Activated CD8-positive, alpha-beta memory T cell treated with anti-CD3 and anti-CD28 coated beads, Interleukin-2, amount 10 ng/mL, durations not matched to agents 7 days and 5 days (primary cell): Measurements from ENCODE around the gene CACNA1D. TPM values are rescaled to one million over a fixed set of nuclear protein-coding genes. Genes with fewer than 3 reads are reported as not detected.
"Not testable (repeated sequence)": the region's sequence is repeated elsewhere in the genome, so short reads cannot be mapped to it uniquely, and the experiment has no call there.

Experiments used
- ATAC-seq: fragments of 150-1000 bp; cut with Tn5 transposase; one replicate; pipeline ENCODE4 v1.10.0; 2021; ENCODE audit warnings: moderate library complexity
- CTCF ChIA-PET: fragments of 350-600 bp; sonication (Branson Sonifier 250); formaldehyde crosslinking; loops from one replicate; lab custom pipeline; 2021; ENCODE audit warnings: antibody characterized with exemption; lab: Charles Lee
- DNase-seq: peaks from one replicate; pipeline ENCODE4 v3.0.0-alpha.2; 2020
- H3K27ac Mint-ChIP-seq: one replicate; pipeline ENCODE4 v1.8.0; 2021; ENCODE audit warnings: mild to moderate bottlenecking, mixed read lengths
- H3K27me3 Mint-ChIP-seq: one replicate; pipeline ENCODE4 v1.8.0; 2021; ENCODE audit warnings: mixed read lengths
- H3K36me3 Mint-ChIP-seq: one replicate; pipeline ENCODE4 v1.8.0; 2021; ENCODE audit warnings: mild to moderate bottlenecking, mixed read lengths
- H3K4me1 Mint-ChIP-seq: one replicate; pipeline ENCODE4 v1.8.0; 2021; ENCODE audit warnings: mixed read lengths
- H3K4me3 Mint-ChIP-seq: one replicate; pipeline ENCODE4 v1.8.0; 2021; ENCODE audit warnings: mild to moderate bottlenecking, moderate library complexity, mixed read lengths
- H3K9me3 Mint-ChIP-seq: one replicate; pipeline ENCODE4 v1.8.0; 2022; ENCODE audit warnings: low read depth, mixed read lengths
- total RNA-seq, 2 experiments: library from RNA; stranded (reverse); gene quantifications; one replicate each; pipeline ENCODE4 v1.2.3, GENCODE V29; 2021

CACNA1D gene
- total RNA-seq, result 1 to 10 TPM in 1 of 2 experiments, under 1 TPM in 1; 0.41 to 1.5 TPM

DNA sequence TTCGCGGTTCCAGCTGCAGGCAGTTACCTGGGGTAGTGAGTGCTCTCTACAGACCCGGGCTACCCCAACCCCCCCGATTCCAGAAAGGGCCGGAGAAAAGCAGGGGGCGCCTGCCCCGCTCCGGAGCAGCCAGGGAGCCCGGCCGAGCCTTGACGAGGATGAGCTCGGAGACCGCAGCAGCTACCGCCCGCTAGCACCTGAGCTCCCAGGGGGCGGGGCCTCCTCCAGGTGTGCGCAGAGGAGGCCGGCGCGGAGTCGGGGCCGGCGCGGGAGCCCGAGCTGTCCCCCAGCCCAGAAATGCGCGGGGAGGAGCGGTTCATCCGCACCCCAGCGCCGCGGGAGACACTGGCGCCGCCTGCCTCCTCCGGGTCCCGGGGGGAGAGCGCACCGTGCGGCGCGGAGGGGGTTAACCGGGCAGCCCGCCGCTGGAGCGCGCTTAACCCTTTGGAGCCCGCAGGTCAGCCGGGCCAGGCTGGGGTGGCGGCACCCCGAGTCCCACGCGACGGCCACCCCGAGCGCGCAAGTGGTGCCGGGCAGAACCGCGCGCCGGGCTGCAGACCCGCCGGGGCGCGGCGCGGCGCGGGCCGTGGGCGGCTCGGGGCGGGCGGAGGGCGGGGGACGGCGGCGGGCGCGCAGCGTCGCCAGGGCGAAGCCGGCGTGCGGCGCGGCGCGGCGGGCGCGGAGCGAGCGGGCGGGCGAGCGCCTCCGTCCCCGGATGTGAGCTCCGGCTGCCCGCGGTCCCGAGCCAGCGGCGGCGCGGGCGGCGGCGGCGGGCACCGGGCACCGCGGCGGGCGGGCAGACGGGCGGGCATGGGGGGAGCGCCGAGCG lies at the start of gene CACNA1D:
Gene CACNA1D, plus strand, starts transcription at position 649 of the 829 bp plus-strand sequence. CDS start 556 bp downstream, outside the sequence.
- no peak for DNase-seq

DNA sequence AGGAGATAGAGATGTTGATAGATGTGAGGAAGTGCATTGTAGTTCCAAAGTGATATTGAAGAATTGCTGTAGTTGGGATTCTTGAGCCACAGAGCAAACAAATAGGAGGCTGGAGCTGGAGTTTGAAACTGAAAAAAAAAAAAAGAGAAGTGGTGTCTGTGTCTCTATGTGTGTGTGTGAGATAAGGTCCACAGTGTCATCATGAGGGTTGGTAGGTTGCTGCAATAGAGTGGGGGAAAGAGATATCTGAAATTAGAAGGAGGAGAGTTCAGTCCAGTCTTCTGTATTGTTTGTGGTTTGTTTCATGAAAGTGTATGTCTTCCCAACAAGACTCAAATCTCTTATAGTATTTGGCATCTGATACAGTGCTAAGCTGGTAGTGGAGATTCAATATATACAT lies 37.3 kb upstream of the CACNA1D start:
- H3K27ac Mint-ChIP-seq, result no peak overlapping the region
- peaks cover 18% of the 10 kb centered on the region for H3K27me3 Mint-ChIP-seq
- ATAC-seq (no peak), DNase-seq (no peak)
- CTCF ChIA-PET, result no interaction called here
- H3K9me3 Mint-ChIP-seq, result no peaks in the 10 kb centered on the region
- no peaks in the 10 kb centered on the region for H3K36me3 Mint-ChIP-seq
- no peaks in the 10 kb centered on the region for H3K4me1 Mint-ChIP-seq
- H3K4me3 Mint-ChIP-seq, result no peak overlapping the region

More for the DNA sequence above, at the start of gene CACNA1D:
- H3K4me1 Mint-ChIP-seq, result peaks cover 6% of the 10 kb centered on the region
- CTCF ChIA-PET, result no interaction called here
- H3K36me3 Mint-ChIP-seq, result no peaks in the 10 kb centered on the region
- peak; percentile 16 for ATAC-seq
- H3K9me3 Mint-ChIP-seq, result no peaks in the 10 kb centered on the region
- H3K27ac Mint-ChIP-seq, result no peak within 1 kb of the TSS
- H3K4me3 Mint-ChIP-seq, result no peak within 1 kb of the TSS
- peaks cover 72% of the 10 kb centered on the region for H3K27me3 Mint-ChIP-seq

DNA sequence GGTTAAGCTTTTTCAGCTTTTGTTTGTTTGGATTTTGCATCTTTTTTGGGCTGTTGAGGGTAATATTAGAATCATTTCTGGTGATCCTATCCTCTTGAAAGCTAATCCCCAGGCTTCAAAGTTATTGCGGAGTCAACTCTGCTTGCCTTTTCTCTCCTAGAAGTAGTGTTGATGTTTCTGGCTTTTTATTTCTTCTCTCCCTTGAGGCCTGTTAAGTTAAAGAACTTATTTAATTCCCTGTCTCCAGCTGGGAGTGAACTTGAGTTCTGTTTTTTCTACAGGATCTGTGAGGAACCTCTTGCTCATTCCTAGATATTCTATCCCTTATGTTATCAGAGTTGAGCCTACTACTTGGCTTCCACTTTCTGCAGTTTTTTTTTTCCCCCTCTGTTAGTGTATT lies 34.1 kb upstream of the CACNA1D start:
- no peaks in the 10 kb centered on the region for H3K9me3 Mint-ChIP-seq
- H3K4me3 Mint-ChIP-seq, result no peak overlapping the region
- no peak overlapping the region for H3K27ac Mint-ChIP-seq
- CTCF ChIA-PET, result interaction anchor here (0.8 kb wide), 1 partner anchor 85 kb away, joined by 3 read pairs; no protein-coding TSS in a partner anchor
- no peaks in the 10 kb centered on the region for H3K4me1 Mint-ChIP-seq
- no peaks in the 10 kb centered on the region for H3K36me3 Mint-ChIP-seq
- ATAC-seq (no peak), DNase-seq (no peak)
- H3K27me3 Mint-ChIP-seq, result peaks cover 23% of the 10 kb centered on the region

DNA sequence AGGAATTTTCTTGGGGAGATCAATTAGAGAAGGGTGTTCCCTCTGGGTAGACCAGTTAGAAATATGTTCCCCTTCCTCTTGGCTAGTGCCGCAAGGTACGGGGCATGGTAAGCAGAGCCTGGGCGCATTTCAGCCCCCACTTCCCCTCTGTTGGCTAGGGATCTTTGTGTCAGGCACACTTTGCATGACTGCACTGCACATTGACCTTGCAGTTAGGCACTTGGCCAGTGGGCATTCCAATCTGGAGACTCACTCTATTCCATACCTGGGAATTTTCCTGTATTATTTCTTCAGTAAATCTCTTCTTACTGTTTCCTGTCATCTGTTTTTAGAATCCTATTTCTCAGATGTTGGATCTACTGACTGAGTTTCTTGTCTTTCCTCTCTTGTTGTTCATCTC lies 30.0 kb upstream of the CACNA1D start:
- H3K27me3 Mint-ChIP-seq, result peaks cover 26% of the 10 kb centered on the region
- CTCF ChIA-PET, result no interaction called here
- H3K4me1 Mint-ChIP-seq, result no peaks in the 10 kb centered on the region
- H3K36me3 Mint-ChIP-seq, result no peaks in the 10 kb centered on the region
- ATAC-seq (no peak), DNase-seq (no peak)
- no peak overlapping the region for H3K27ac Mint-ChIP-seq
- H3K9me3 Mint-ChIP-seq, result no peaks in the 10 kb centered on the region
- no peak overlapping the region for H3K4me3 Mint-ChIP-seq

DNA sequence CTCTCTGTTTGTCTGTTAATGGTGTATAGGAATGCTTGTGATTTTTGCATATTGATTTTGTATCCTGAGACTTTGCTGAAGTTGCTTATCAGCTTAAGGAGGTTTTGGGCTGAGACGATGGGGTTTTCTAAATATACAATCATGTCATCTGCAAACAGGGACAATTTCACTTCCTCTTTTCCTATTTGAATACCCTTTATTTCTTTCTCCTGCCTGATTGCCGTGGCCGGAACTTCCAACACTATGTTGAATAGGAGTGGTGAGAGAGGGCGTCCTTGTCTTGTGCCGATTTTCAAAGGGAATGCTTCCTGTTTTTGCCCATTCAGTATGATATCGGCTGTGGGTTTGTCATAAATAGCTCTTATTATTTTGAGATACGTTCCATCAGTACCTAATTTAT lies 24.7 kb upstream of the CACNA1D start:
- DNase-seq, H3K36me3 Mint-ChIP-seq, H3K4me1 Mint-ChIP-seq, H3K9me3 Mint-ChIP-seq, ATAC-seq, H3K27ac Mint-ChIP-seq, CTCF ChIA-PET, H3K4me3 Mint-ChIP-seq: not testable (repeated sequence)
- peaks cover 26% of the 10 kb centered on the region for H3K27me3 Mint-ChIP-seq

DNA sequence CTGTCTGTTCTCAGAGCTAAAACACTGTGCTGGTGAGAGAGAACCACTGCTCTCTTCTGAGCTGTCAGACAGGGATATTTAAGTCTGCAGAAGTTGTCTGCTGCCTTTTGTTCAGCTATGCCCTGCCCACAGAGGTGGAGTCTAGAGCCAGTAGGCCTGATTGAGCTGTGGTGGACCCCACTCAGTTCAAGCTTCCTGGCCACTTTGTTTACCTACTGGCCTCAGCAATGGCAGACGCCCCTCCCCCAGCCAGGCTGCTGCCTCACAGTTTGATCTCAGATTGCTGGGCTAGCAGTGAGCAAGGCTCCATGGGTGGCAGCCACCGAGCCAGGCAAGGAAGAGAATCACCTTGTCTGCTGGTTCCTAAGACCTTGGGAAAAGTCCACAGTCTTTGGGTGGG lies 21.0 kb upstream of the CACNA1D start:
- DNase-seq, result no peak
- Mint-ChIP-seq H3K27ac (no peak overlapping the region), H3K9me3 (no peaks in the 10 kb centered on the region), H3K4me1 (no peaks in the 10 kb centered on the region), H3K27me3 (peaks cover 26% of the 10 kb centered on the region), H3K36me3 (no peaks in the 10 kb centered on the region), H3K4me3 (no peak overlapping the region)
- no peak for ATAC-seq
- CTCF ChIA-PET, result no interaction called here

DNA sequence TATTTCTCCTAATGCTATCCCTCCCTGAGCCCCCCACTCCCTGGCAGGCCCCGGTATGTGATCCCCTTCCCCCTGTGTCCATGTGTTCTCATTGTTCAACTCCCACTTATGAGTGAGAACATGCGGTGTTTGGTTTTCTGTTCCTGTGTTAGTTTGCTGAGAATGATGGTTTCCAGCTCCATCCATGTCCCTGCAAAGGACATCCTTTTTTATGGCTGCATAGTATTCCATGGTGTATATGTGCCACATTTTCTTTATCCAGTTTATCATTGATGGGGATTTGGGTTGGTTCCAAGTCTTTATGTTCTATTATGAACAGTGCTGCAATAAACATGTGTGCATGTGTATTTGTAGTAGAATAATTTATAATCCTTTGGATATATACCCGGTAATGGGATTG lies 18.0 kb upstream of the CACNA1D start:
- H3K36me3 Mint-ChIP-seq, H3K9me3 Mint-ChIP-seq, DNase-seq, H3K4me3 Mint-ChIP-seq, ATAC-seq, CTCF ChIA-PET, H3K4me1 Mint-ChIP-seq, H3K27ac Mint-ChIP-seq: not testable (repeated sequence)
- peaks cover 17% of the 10 kb centered on the region for H3K27me3 Mint-ChIP-seq

DNA sequence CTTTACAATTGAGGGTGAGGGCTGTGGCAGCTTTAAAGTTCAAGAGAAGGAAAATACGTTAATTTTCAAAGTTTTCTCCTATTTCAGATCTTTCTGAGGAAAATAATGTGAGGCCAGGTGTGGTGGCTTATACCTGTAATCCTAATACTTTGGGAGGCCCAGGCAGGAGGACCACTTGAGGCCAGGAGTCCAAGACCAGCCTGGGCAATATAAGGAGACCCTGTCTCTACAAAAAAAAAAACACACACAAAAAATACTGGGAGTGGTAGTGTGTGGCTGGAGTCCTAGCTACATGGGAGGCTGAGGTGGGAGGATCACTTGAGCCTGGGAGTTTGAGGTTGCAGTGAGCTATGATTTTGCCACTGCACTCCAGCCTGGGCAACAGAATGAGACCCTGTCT lies 16.7 kb upstream of the CACNA1D start:
- DNase-seq, H3K27ac Mint-ChIP-seq, H3K9me3 Mint-ChIP-seq, ATAC-seq, H3K4me3 Mint-ChIP-seq, CTCF ChIA-PET, H3K4me1 Mint-ChIP-seq, H3K36me3 Mint-ChIP-seq: not testable (repeated sequence)
- peaks cover 11% of the 10 kb centered on the region for H3K27me3 Mint-ChIP-seq

DNA sequence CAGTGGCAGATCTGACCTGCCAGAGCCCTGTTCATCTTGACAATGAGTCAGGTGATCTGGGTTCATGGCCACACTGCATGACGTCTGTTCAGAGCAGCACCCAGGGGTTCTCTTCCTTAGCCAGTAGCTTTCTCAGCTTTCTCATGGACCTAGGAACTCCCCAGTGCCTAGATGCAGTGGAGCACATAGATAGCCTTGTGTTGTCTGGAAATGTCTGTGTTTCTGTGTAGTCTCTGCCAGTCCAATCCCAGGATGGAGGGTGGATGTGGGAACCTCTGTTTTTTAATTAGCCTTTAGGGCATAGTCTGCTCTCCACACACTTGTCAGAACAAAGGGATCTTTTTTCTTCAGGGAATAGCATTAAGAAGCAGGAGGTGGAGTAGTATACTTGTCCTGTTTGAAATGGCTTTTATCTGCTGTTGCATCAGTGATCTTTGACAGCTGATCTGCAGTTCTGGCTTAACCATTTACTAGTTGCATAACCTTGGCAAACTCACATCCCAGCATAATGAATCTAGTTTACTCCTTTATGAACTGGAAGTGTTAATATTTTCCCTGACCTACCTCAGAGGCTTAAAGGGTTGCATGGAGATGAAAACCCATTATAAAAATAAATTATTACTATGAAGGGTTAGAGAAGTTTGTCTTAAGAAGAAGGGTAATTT lies 16.1 kb upstream of the CACNA1D start:
- Mint-ChIP-seq H3K4me1 (no peaks in the 10 kb centered on the region), H3K9me3 (no peaks in the 10 kb centered on the region), H3K27me3 (peaks cover 11% of the 10 kb centered on the region), H3K27ac (no peak overlapping the region), H3K36me3 (no peaks in the 10 kb centered on the region), H3K4me3 (no peak overlapping the region)
- CTCF ChIA-PET, result no interaction called here
- ATAC-seq (no peak), DNase-seq (no peak)

DNA sequence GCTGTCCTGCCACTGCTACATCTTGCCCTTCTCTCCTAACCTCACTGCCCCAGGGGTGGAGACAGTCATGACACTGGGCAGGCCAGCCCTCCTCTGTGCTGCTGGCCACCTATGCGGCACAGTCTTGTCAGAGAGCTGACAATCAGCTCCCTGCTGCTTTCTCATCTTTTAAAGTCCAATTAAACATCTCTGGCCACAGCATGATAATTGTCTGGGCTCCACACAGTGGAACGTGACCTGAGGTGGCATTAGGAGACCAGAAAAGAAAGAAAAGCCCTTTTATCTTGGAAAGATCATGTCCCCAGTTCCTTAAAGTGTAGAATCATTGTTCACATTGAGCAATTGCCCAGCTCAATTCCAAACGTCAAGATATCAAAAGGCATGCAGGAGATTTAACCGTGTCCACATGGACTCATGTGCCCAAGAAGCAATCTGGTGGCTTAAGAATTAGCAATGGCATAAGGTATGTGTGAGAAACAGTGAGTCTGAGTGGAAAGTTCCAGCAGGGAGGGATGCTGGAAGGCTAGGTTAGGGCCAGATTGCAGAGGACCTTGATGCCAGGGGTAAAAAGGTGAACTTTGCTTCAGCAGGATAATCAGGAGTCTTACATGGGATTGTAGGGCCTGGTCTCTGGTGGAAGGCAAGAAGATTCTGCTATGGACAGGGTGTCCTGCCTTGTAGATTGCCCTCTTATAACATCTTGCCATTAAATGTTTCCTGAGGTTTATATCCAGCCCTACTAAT lies 15.3 kb upstream of the CACNA1D start:
- DNase-seq (no peak), ATAC-seq (no peak)
- H3K4me1 Mint-ChIP-seq, result no peaks in the 10 kb centered on the region
- no peak overlapping the region for H3K4me3 Mint-ChIP-seq
- H3K27ac Mint-ChIP-seq, result no peak overlapping the region
- peaks cover 17% of the 10 kb centered on the region for H3K27me3 Mint-ChIP-seq
- CTCF ChIA-PET, result no interaction called here
- no peaks in the 10 kb centered on the region for H3K9me3 Mint-ChIP-seq
- no peaks in the 10 kb centered on the region for H3K36me3 Mint-ChIP-seq

DNA sequence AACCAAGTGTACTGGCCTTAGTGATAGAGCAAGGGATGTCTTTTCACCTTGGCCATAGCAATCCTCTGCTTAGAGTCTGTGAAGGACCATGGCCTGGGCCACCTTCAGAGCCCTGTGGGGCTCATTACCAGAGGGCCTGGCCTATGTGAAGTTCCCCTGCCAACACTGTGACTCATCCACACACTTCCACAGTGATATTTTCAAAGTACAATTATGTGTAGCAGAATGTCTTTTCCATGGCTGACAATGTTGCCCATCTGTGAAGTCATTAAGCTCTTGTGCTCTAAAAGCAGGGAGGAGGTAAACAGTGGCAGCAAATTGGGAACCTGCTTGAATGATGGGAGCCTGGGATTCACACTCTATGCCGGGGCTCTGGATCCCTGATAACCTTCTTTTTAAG lies 12.2 kb upstream of the CACNA1D start:
- ATAC-seq, result no peak
- no peak overlapping the region for H3K4me3 Mint-ChIP-seq
- H3K27ac Mint-ChIP-seq, result no peak overlapping the region
- no peaks in the 10 kb centered on the region for H3K9me3 Mint-ChIP-seq
- H3K4me1 Mint-ChIP-seq, result no peaks in the 10 kb centered on the region
- H3K27me3 Mint-ChIP-seq, result peaks cover 33% of the 10 kb centered on the region
- DNase-seq, result no peak
- CTCF ChIA-PET, result no interaction called here
- no peaks in the 10 kb centered on the region for H3K36me3 Mint-ChIP-seq

DNA sequence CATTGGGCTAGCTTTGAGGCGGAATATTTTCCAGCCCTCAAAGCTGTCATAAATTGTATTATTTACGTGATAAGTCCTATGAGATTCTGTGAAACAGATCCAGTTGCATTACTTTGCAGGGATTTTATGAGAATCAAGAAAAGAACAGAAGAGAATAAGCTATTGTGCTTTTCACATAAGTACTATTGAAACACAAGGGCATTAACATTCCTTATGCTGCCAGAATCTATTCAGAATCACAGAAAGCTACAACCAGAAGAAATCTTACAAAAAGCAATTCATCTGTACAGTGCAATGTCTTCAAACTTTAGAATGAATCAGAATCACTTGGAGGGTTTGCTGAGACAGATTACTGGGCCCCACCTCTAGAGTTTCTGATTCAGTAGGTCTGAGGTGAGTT lies 10.6 kb upstream of the CACNA1D start:
- peaks cover 38% of the 10 kb centered on the region for H3K27me3 Mint-ChIP-seq
- no peak for ATAC-seq
- no peak for DNase-seq
- H3K4me1 Mint-ChIP-seq, result no peaks in the 10 kb centered on the region
- CTCF ChIA-PET, result no interaction called here
- no peak overlapping the region for H3K27ac Mint-ChIP-seq
- H3K9me3 Mint-ChIP-seq, result no peaks in the 10 kb centered on the region
- no peaks in the 10 kb centered on the region for H3K36me3 Mint-ChIP-seq
- H3K4me3 Mint-ChIP-seq, result no peak overlapping the region

DNA sequence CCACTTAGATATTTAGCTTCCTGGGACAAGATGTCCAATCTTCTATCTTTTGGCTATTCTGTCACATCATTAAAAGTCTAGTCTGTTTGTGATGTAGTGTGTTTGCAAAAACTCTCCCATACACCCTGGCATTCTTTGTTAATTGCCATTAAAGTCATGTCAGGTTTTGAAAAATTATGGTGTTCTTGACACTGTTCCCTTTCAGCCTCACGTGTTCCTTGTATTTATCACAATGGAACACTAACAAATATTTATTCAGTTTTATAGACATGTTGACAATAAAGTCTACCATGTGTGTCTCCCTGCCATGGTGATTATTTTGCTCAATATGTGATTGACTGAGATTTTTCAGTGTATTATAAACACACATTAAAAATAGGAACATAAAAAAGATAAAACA lies 9.4 kb upstream of the CACNA1D start:
- Mint-ChIP-seq H3K9me3 (no peaks in the 10 kb centered on the region), H3K27ac (no peak overlapping the region), H3K36me3 (no peaks in the 10 kb centered on the region), H3K27me3 (peaks cover 41% of the 10 kb centered on the region), H3K4me3 (no peak overlapping the region), H3K4me1 (no peaks in the 10 kb centered on the region)
- DNase-seq (no peak), ATAC-seq (no peak)
- CTCF ChIA-PET, result no interaction called here
